Karpas-422 (cell line): ENCODE data around the gene AMPD3. TPM values are rescaled to one million over a fixed set of nuclear protein-coding genes. Genes with fewer than 3 reads are reported as not detected.
"Not testable (repeated sequence)": the region's sequence is repeated elsewhere in the genome, so short reads cannot be mapped to it uniquely, and the experiment has no call there.

Source experiments
- DNase-seq: peaks from one replicate; pipeline ENCODE4 v3.0.0-alpha.2; 2015
- H2AFZ ChIP-seq: fragments of 200-600 bp; sonication (generic); 2 replicates; pipeline ENCODE4 v1.6.1; 2014; ENCODE audit warnings: antibody characterized with exemption, low read length, mixed read lengths
- H3K27ac ChIP-seq: fragments of 200-600 bp; sonication (generic); 2 replicates; pipeline ENCODE4 v1.5.1; 2014; ENCODE audit warnings: mild to moderate bottlenecking, low read length, moderate library complexity
- H3K27me3 ChIP-seq: fragments of 200-600 bp; sonication (generic); 2 replicates; pipeline ENCODE4 v1.6.1; 2014; ENCODE audit warnings: low read length, mixed read lengths
- H3K36me3 ChIP-seq: fragments of 200-600 bp; sonication (generic); 2 replicates; pipeline ENCODE4 v1.6.1; 2014; ENCODE audit warnings: low read length, mixed read lengths; ENCODE audit not compliant: insufficient read depth
- H3K4me1 ChIP-seq: fragments of 200-600 bp; sonication (generic); 2 replicates; pipeline ENCODE4 v1.6.1; 2014; ENCODE audit warnings: mild to moderate bottlenecking, low read length, mixed read lengths
- H3K4me2 ChIP-seq: fragments of 200-600 bp; sonication (generic); 2 replicates; pipeline ENCODE4 v1.6.1; 2014; ENCODE audit warnings: low read length, low read depth, mild to moderate bottlenecking; ENCODE audit not compliant: poor library complexity, severe bottlenecking
- H3K4me3 ChIP-seq: fragments of 200-600 bp; sonication (generic); 2 replicates; pipeline ENCODE4 v1.5.1; 2014; ENCODE audit warnings: mild to moderate bottlenecking, antibody characterized with exemption, low read length, mixed read lengths
- H3K79me2 ChIP-seq: fragments of 200-600 bp; sonication (generic); 2 replicates; pipeline ENCODE4 v1.6.1; 2014; ENCODE audit warnings: mild to moderate bottlenecking, low read length, mixed read lengths
- H3K9ac ChIP-seq: fragments of 200-600 bp; sonication (generic); 2 replicates; pipeline ENCODE4 v1.6.0; 2014; ENCODE audit warnings: low read length
- H3K9me2 ChIP-seq: fragments of 200-600 bp; sonication (generic), shearing (Covaris generic); replicated peaks from 2 replicates; pipeline ENCODE4 v1.6.0; 2014; ENCODE audit warnings: mild to moderate bottlenecking, low read length, moderate library complexity; ENCODE audit not compliant: insufficient read depth
- H3K9me3 ChIP-seq: fragments of 300-700, 200-600 bp; sonication (generic); 2 replicates; pipeline ENCODE4 v1.6.1; 2014; ENCODE audit warnings: low read length, mixed read lengths
- H4K20me1 ChIP-seq: fragments of 200-600 bp; sonication (generic); 2 replicates; pipeline ENCODE4 v1.6.1; 2014; ENCODE audit warnings: mild to moderate bottlenecking, antibody characterized with exemption, low read length, low read depth; ENCODE audit not compliant: insufficient read depth
- total RNA-seq: library from RNA; depleted of rRNA; stranded (reverse); fragments of >200 nt; shearing (Covaris generic); gene quantifications from 2 replicates; pipeline ENCODE4 v1.2.3, GENCODE V29; 2014; ENCODE audit warnings: low replicate concordance

The AMPD3 gene
- total RNA-seq, 1 experiment from 2014 or later, result 12.5 TPM

DNA sequence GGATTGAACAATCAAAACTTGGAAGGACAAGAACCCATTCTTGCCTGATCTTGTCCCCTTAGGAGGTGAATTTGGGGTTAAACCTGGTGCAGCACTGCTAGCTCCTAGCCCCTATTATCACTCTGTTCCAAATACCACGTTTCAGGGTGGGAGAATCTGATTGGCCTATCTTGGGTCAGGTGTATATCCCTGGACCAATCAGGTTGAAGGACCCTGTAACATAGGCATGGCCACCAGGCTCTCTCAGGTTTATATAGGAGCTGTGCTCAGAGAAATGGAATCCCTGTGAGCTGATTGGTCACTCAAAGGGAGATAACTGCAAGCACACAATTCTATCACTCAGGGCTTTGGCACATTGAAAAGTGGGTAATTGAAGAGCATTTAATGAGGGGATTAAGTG lies 26.6 kb upstream of the AMPD3 start:
- Histone ChIP-seq H2AFZ (no peak overlapping the region), H4K20me1 (no peaks in the 10 kb centered on the region), H3K9ac (no peak overlapping the region), H3K9me3 (no peaks in the 10 kb centered on the region), H3K4me1 (no peaks in the 10 kb centered on the region), H3K27ac (no peak overlapping the region), H3K4me3 (no peak overlapping the region), H3K79me2 (no peaks in the 10 kb centered on the region), H3K36me3 (no peaks in the 10 kb centered on the region), H3K9me2 (no peaks in the 10 kb centered on the region), H3K27me3 (no peaks in the 10 kb centered on the region), H3K4me2 (no peak overlapping the region)
- DNase-seq, result peak; percentile 70

DNA sequence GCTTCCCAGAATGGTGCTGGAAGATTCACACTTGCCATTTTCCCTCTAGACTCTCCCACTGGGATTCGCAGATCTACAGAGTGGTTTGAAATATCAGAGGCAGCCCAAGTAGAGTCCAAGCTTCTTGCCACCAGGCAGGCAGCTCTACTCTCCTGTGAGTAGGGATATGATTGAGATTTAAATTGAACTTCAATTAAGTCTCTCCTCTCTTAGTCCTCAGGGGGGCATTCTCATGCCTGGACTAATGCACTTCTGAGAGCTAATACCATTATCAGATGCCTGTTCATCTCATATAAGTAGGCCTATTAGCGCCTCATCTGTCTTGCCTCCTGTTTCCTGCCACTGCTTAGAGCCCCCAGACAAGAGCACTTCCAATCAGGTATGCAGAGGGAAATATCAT lies 25.5 kb upstream of the AMPD3 start:
- DNase-seq, result no peak
- H3K27ac ChIP-seq, result no peak overlapping the region
- no peaks in the 10 kb centered on the region for H3K27me3 ChIP-seq
- H3K4me3 ChIP-seq, result no peak overlapping the region
- H3K9ac ChIP-seq, result no peak overlapping the region
- no peaks in the 10 kb centered on the region for H3K9me2 ChIP-seq
- H3K4me1 ChIP-seq, result peaks cover 2% of the 10 kb centered on the region
- H3K79me2 ChIP-seq, result no peaks in the 10 kb centered on the region
- no peaks in the 10 kb centered on the region for H3K9me3 ChIP-seq
- no peak overlapping the region for H3K4me2 ChIP-seq
- no peak overlapping the region for H2AFZ ChIP-seq
- no peaks in the 10 kb centered on the region for H3K36me3 ChIP-seq
- no peaks in the 10 kb centered on the region for H4K20me1 ChIP-seq

DNA sequence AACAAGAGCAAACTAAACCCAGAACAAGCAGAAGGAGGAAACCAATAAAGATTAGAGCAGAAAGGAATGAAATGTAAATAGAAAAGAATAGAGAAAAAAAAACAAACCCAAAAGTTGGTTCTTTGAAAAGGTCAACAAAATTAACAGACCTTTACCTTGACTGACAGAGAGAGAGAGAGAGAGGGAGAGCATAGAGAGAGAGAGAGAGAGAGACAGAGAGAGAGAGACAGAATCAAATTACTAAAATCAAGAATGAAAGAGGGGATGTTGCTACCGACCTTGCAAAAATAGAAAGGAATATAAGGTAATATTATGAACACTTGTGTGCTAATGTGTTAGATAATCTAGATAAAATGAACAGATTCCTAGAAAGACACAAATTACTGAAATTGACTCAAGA lies 22.6 kb upstream of the AMPD3 start:
- Histone ChIP-seq H2AFZ (no peak overlapping the region), H3K27ac (no peak overlapping the region), H3K9ac (no peak overlapping the region), H3K79me2 (no peaks in the 10 kb centered on the region), H3K9me2 (no peaks in the 10 kb centered on the region), H3K9me3 (no peaks in the 10 kb centered on the region), H3K36me3 (no peaks in the 10 kb centered on the region), H3K4me2 (no peak overlapping the region), H3K4me3 (no peak overlapping the region), H3K27me3 (no peaks in the 10 kb centered on the region), H4K20me1 (no peaks in the 10 kb centered on the region), H3K4me1 (peaks cover 8% of the 10 kb centered on the region)
- no peak for DNase-seq

GRCh38 chr11:10432971-10433370 lies 22.1 kb upstream of the AMPD3 start:
- no peak overlapping the region for H3K27ac ChIP-seq
- H3K9me2 ChIP-seq, result no peaks in the 10 kb centered on the region
- H4K20me1 ChIP-seq, result no peaks in the 10 kb centered on the region

DNA sequence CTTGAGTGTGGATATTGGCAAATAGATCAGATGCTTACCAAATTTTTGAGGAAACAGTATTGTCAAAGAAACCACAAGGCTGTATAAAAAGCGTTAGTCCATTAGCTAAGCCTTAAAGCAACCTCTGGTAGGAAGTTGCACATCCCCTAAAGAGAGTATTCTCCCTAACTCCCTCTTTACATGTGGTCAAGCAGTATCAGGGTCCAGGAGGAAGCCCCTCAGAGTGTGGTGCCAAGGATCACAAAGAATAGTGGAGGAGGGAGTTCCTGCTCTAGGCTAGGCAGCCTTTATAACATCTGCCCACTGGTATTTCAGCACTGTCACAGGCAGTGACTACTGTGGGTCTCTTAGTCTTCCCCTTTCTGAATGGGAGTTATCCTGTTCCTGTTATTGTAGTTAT lies 18.8 kb upstream of the AMPD3 start:
- no peaks in the 10 kb centered on the region for H3K9me3 ChIP-seq
- H3K4me2 ChIP-seq, result no peak overlapping the region
- no peak overlapping the region for H3K9ac ChIP-seq
- H3K9me2 ChIP-seq, result no peaks in the 10 kb centered on the region
- peaks cover 8% of the 10 kb centered on the region for H3K4me1 ChIP-seq
- H3K36me3 ChIP-seq, result no peaks in the 10 kb centered on the region
- H3K27ac ChIP-seq, result no peak overlapping the region
- H3K79me2 ChIP-seq, result no peaks in the 10 kb centered on the region
- DNase-seq, result no peak
- H4K20me1 ChIP-seq, result no peaks in the 10 kb centered on the region
- no peak overlapping the region for H3K4me3 ChIP-seq
- H3K27me3 ChIP-seq, result no peaks in the 10 kb centered on the region
- no peak overlapping the region for H2AFZ ChIP-seq

More at GRCh38 chr11:10432971-10433370, 22.1 kb upstream of the AMPD3 start:
- H2AFZ ChIP-seq, result no peak overlapping the region
- no peaks in the 10 kb centered on the region for H3K9me3 ChIP-seq
- H3K36me3 ChIP-seq, result no peaks in the 10 kb centered on the region
- H3K27me3 ChIP-seq, result no peaks in the 10 kb centered on the region
- no peaks in the 10 kb centered on the region for H3K79me2 ChIP-seq
- H3K4me2 ChIP-seq, result no peak overlapping the region
- no peak for DNase-seq
- H3K4me3 ChIP-seq, result no peak overlapping the region
- H3K9ac ChIP-seq, result no peak overlapping the region
- H3K4me1 ChIP-seq, result peaks cover 8% of the 10 kb centered on the region

- not testable (repeated sequence) for H4K20me1 ChIP-seq, H3K27ac ChIP-seq, H3K4me2 ChIP-seq, H3K9me2 ChIP-seq, H3K9me3 ChIP-seq, H2AFZ ChIP-seq, H3K27me3 ChIP-seq, H3K4me3 ChIP-seq, H3K36me3 ChIP-seq, H3K9ac ChIP-seq, H3K79me2 ChIP-seq, DNase-seq, H3K4me1 ChIP-seq
Observed at GRCh38 chr11:10436683-10437082, 18.4 kb upstream of the AMPD3 start.

- Histone ChIP-seq H3K4me1 (peaks cover 15% of the 10 kb centered on the region), H3K9me3 (no peaks in the 10 kb centered on the region), H2AFZ (no peak overlapping the region), H3K27me3 (no peaks in the 10 kb centered on the region), H3K9me2 (no peaks in the 10 kb centered on the region), H3K27ac (no peak overlapping the region), H3K9ac (no peak overlapping the region), H3K36me3 (no peaks in the 10 kb centered on the region), H4K20me1 (no peaks in the 10 kb centered on the region), H3K79me2 (no peaks in the 10 kb centered on the region), H3K4me2 (no peak overlapping the region), H3K4me3 (no peak overlapping the region)
- DNase-seq, result no peak
Observed at GRCh38 chr11:10438458-10438857, 16.6 kb upstream of the AMPD3 start.

DNA sequence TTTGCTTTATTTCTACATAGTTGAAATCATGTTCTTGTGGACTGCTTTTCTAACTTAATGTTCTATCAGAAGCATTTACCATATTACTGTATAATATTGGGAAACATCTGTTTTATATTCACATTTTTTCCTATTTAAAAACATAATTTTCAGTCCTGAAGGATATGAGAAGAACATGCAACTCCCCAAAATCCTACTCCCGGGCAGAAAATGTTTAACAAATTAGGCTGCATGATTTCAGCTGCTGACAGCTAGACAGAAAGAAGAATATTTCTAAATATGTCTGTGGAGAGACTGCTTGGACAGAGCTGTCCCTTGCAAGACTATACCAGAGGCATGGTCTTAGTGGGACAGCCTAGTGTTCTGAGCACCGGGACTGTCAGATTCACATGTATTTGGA lies 15.7 kb upstream of the AMPD3 start:
- Histone ChIP-seq H3K9me3 (no peaks in the 10 kb centered on the region), H3K4me1 (peaks cover 14% of the 10 kb centered on the region), H3K9me2 (no peaks in the 10 kb centered on the region), H2AFZ (no peak overlapping the region), H3K36me3 (no peaks in the 10 kb centered on the region), H3K27me3 (no peaks in the 10 kb centered on the region), H3K4me3 (no peak overlapping the region), H3K9ac (no peak overlapping the region), H3K79me2 (no peaks in the 10 kb centered on the region), H3K27ac (no peak overlapping the region), H3K4me2 (no peak overlapping the region), H4K20me1 (no peaks in the 10 kb centered on the region)
- DNase-seq, result no peak

- peaks cover 8% of the 10 kb centered on the region for H3K4me1 ChIP-seq
- H4K20me1 ChIP-seq, result no peaks in the 10 kb centered on the region
- no peak overlapping the region for H2AFZ ChIP-seq
- H3K4me3 ChIP-seq, result no peak overlapping the region
- no peak for DNase-seq
- no peaks in the 10 kb centered on the region for H3K79me2 ChIP-seq
- no peak overlapping the region for H3K4me2 ChIP-seq
- no peak overlapping the region for H3K9ac ChIP-seq
- H3K27ac ChIP-seq, result no peak overlapping the region
- no peaks in the 10 kb centered on the region for H3K27me3 ChIP-seq
- no peaks in the 10 kb centered on the region for H3K9me2 ChIP-seq
- no peaks in the 10 kb centered on the region for H3K36me3 ChIP-seq
- H3K9me3 ChIP-seq, result no peaks in the 10 kb centered on the region
Observed at GRCh38 chr11:10439924-10440323, 15.1 kb upstream of the AMPD3 start.
